K562 (cell line): ENCODE results near the gene SHC1.

ENCODE experiments used
- BRD9 ChIP-seq: fragments of 450-650 bp; IDR thresholded peaks from 2 replicates; pipeline ENCODE4 v1.6.1; 2018; ENCODE audit warnings: low read depth; ENCODE audit not compliant: partially characterized antibody
- EP300 ChIP-seq: IDR thresholded peaks from 2 replicates; pipeline ENCODE4 v1.6.1; 2012; ENCODE audit warnings: low read length, improper control_type of control experiment
- POLR2A ChIP-seq: fragments of 450-650 bp; conservative IDR thresholded peaks from 2 replicates; pipeline ENCODE4 v1.6.1; 2016
- ZFP36 ChIP-seq: fragments of 150-350 bp; IDR thresholded peaks from 2 replicates; pipeline ENCODE4 v1.6.1; 2018; ENCODE audit warnings: low read length, low read depth; ENCODE audit not compliant: partially characterized antibody
- TF ChIP-seq, protein P1 (sequence below), 3 experiments: IDR thresholded peaks in 2 of 3; conservative IDR thresholded peaks in 1 of 3; 2 replicates each; pipeline ENCODE4 v1.5.1; 2011 to 2012; ENCODE audit warnings: low read length in 3 of 3, mild to moderate bottlenecking in 3 of 3, control low read depth in 2 of 3, improper control_type of control experiment in 1 of 3, inconsistent platforms in 1 of 3, low read depth in 1 of 3, mixed read lengths in 1 of 3, moderate library complexity in 1 of 3; ENCODE audit not compliant: insufficient read depth in 2 of 3
- TF ChIP-seq, protein P2 (sequence below): sonication (generic); formaldehyde crosslinking; IDR thresholded peaks from 2 replicates; pipeline ENCODE4 v1.9.0; 2022; ENCODE audit warnings: mild to moderate bottlenecking, missing genetic modification reagents
- TF ChIP-seq, protein P3 (sequence below): sonication (generic); formaldehyde crosslinking; IDR thresholded peaks from 2 replicates; pipeline ENCODE4 v1.8.1; 2023; ENCODE audit warnings: missing genetic modification reagents, mild to moderate bottlenecking, borderline replicate concordance

DNA sequence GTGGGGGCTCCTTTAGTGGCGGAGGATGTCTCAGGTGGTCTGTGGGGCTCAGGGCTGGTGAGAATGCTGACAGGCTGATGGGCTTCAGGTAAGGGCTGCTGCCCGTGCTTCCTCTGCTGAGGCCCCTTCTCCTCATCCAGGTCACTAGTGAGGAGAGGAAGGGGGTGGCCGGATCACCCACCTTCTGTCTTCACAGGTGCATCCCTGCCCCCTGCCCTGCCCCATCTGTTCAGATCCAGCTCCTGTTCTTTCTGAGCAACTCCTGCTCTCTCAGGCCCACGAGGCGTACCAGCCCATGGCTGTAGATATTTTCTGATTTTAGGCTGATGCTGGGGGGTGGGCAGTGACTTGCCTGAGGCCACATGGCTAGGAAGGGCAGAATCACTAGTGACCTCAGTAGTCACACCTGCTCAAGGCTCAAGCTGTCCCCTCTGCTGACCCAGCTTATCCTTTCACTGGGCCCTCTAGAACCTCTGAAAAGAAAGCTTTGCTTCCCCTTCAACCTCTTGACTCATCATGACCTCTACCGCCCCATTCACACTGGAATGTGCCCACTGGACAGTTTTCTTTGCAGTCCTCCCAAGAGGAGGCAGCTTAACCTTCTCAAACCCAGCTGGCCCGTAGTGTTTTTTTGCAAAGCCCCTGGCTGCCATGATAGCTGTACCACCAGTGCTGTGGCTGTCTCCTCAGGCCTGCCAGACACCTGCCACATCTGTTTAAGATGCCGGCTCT, 48.2 kb upstream of the SHC1 start:
- no peak for TF ChIP-seq POLR2A
- TF ChIP-seq, protein P1, sequence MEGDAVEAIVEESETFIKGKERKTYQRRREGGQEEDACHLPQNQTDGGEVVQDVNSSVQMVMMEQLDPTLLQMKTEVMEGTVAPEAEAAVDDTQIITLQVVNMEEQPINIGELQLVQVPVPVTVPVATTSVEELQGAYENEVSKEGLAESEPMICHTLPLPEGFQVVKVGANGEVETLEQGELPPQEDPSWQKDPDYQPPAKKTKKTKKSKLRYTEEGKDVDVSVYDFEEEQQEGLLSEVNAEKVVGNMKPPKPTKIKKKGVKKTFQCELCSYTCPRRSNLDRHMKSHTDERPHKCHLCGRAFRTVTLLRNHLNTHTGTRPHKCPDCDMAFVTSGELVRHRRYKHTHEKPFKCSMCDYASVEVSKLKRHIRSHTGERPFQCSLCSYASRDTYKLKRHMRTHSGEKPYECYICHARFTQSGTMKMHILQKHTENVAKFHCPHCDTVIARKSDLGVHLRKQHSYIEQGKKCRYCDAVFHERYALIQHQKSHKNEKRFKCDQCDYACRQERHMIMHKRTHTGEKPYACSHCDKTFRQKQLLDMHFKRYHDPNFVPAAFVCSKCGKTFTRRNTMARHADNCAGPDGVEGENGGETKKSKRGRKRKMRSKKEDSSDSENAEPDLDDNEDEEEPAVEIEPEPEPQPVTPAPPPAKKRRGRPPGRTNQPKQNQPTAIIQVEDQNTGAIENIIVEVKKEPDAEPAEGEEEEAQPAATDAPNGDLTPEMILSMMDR (IDR thresholded peaks at IDR 0.05 in 2 of 3, conservative IDR thresholded peaks at IDR 0.05 in 1 of 3; ENCODE audit: insufficient read depth in 2 of 3, low read depth in 1 of 3, low read length in 3 of 3), result no peak
- TF ChIP-seq ZFP36, result no peak
- TF ChIP-seq, protein P2, sequence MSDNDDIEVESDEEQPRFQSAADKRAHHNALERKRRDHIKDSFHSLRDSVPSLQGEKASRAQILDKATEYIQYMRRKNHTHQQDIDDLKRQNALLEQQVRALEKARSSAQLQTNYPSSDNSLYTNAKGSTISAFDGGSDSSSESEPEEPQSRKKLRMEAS (CRISPR knock-in tag), result no peak
- TF ChIP-seq, protein P3, sequence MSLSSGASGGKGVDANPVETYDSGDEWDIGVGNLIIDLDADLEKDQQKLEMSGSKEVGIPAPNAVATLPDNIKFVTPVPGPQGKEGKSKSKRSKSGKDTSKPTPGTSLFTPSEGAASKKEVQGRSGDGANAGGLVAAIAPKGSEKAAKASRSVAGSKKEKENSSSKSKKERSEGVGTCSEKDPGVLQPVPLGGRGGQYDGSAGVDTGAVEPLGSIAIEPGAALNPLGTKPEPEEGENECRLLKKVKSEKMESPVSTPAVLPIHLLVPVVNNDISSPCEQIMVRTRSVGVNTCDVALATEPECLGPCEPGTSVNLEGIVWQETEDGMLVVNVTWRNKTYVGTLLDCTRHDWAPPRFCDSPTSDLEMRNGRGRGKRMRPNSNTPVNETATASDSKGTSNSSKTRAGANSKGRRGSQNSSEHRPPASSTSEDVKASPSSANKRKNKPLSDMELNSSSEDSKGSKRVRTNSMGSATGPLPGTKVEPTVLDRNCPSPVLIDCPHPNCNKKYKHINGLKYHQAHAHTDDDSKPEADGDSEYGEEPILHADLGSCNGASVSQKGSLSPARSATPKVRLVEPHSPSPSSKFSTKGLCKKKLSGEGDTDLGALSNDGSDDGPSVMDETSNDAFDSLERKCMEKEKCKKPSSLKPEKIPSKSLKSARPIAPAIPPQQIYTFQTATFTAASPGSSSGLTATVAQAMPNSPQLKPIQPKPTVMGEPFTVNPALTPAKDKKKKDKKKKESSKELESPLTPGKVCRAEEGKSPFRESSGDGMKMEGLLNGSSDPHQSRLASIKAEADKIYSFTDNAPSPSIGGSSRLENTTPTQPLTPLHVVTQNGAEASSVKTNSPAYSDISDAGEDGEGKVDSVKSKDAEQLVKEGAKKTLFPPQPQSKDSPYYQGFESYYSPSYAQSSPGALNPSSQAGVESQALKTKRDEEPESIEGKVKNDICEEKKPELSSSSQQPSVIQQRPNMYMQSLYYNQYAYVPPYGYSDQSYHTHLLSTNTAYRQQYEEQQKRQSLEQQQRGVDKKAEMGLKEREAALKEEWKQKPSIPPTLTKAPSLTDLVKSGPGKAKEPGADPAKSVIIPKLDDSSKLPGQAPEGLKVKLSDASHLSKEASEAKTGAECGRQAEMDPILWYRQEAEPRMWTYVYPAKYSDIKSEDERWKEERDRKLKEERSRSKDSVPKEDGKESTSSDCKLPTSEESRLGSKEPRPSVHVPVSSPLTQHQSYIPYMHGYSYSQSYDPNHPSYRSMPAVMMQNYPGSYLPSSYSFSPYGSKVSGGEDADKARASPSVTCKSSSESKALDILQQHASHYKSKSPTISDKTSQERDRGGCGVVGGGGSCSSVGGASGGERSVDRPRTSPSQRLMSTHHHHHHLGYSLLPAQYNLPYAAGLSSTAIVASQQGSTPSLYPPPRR (CRISPR knock-in tag), result no peak
- TF ChIP-seq EP300, result no peak
- no peak for TF ChIP-seq BRD9
